RCC 7860 (cell line): ENCODE data around the gene OR5AU1.

Experiments
- DNase-seq: peaks from one replicate; pipeline ENCODE4 v3.0.0-alpha.2; 2015; ENCODE audit warnings: low spot score
- FAIRE-seq: peaks from 2 replicates; lab custom pipeline; 2012; peaks lifted over from hg19 to GRCh38; lab: Jason Lieb, UNC

OR5AU1 gene

GRCh38 chr14:21155963-21156362 lies at the start of gene OR5AU1:
OR5AU1 (minus strand) TSS chr14:21156063; CDS start chr14:21155872, 191 bp downstream.
- DNase-seq (no peak), FAIRE-seq (no peak)

GRCh38 chr14:21205026-21205677 lies 49.3 kb upstream of the OR5AU1 start:
- FAIRE-seq = no peak
- no peak for DNase-seq

GRCh38 chr14:21204167-21205025 lies 48.5 kb upstream of the OR5AU1 start:
- DNase-seq = no peak
- FAIRE-seq = no peak

GRCh38 chr14:21203470-21204166 lies 47.8 kb upstream of the OR5AU1 start:
- FAIRE-seq (no peak), DNase-seq (no peak)

GRCh38 chr14:21202463-21203358 lies 46.8 kb upstream of the OR5AU1 start:
- DNase-seq = no peak
- no peak for FAIRE-seq

DNA sequence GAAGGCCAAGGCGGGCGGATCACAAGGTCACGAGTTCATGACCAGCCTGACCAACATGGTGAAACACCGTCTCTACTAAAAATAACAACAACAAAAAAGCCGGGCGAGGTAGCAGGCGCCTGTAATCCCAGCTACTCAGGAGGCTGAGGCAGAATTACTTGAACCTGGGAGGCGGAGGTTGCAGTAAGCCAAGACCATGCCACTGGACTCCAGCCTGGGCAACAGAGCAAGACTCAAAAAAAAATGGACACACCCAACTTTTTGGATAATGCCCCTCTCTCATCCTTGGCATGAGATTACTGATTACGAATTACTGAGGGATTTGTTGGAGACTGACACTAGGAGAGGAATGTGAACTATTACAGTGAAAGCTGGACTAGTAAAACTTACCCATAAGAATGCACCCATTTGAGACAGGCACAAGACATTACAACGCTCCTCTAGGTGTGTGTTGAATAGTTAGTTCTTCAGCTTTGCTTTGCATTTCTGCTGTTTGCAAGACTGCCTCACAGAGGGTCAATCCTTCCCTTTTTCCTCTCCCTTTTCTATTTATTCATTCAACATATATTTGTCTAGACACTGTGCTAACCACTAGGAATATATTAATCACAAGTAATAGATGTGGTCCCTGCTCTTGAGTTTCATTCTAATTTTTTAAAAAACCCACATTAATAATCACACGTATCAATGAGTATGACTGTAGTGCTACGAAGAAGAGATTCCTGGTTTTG lies 46.0 kb upstream of the OR5AU1 start:
- FAIRE-seq (no peak), DNase-seq (no peak)

DNA sequence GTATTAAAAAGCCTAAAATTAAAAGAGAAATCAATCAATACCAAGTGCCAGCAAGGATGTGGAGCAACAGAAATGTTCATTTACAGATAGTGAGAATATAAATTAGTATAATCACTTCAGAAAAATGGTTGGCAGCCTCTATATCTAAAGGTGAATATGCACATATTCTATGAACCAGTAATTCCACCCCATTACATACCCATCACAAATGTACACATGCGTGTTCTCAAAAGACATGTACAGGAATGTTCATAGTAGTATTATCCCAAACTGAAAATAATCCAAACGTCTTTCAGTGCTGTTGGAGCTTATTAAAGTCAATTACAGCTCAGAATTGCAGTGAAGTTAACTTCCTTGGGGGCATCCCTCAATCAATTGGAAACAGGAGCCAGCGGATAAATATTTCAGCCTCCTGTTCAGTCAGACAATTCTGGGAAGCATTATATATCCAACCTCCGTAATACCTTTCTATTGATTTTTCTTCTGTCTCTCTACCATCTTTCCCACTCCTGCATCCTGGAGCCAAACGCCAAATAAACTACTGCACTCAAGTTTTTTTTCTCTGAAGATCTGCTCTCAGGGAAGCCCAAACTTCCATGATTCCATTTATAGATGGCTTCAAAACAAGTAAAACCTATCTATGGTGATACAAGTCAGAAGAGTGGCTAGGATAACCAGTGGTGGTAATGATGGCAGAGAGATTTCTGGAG lies 45.0 kb upstream of the OR5AU1 start:
- DNase-seq = no peak
- no peak for FAIRE-seq

- DNase-seq (no peak), FAIRE-seq (no peak)
Observed at GRCh38 chr14:21199611-21200560, 44.0 kb upstream of the OR5AU1 start.

- DNase-seq (no peak), FAIRE-seq (no peak)
Observed at GRCh38 chr14:21197418-21198205, 41.7 kb upstream of the OR5AU1 start.

DNA sequence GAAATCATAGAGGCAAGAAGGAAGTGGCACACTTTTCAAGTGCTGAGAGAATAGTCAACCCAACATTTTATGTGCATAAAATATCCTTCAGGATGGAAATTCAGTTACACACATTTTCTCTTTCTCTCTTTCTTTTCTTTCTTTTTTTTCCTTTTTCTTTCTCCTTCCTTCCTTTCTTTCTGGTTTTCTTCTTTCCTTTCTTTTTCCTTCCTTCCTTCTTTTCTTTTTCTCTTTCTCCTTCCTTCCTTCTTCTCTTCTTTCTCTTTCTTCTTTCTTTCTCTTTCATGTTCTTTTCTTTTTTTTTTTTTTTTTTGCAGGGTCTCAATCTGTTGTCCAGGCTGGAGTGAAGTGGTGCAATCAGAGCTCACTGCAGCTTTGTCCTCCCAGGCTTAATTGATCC lies 38.7 kb upstream of the OR5AU1 start:
- DNase-seq = no peak
- no peak for FAIRE-seq

GRCh38 chr14:21192875-21193535 lies 37.1 kb upstream of the OR5AU1 start:
- no peak for FAIRE-seq
- no peak for DNase-seq

DNA sequence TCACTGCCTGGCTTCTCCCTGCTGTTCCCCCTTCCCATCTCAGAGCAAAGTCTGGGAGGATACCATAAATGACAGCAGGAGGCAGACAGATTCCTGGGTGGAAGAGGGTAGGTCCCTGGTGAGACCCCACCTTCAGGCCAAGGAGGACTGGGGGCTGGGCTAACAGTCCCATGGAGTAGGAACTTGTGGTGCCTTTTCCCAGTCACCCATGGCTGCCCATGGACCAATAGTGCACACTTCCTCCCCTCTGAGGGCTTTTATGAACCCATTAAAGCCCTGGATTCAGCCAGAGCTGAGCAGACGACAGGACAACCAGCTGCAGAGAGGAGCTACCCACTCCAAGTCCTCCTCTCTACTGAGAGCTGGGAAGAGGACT lies 36.6 kb upstream of the OR5AU1 start:
- no peak for FAIRE-seq
- DNase-seq = no peak

DNA sequence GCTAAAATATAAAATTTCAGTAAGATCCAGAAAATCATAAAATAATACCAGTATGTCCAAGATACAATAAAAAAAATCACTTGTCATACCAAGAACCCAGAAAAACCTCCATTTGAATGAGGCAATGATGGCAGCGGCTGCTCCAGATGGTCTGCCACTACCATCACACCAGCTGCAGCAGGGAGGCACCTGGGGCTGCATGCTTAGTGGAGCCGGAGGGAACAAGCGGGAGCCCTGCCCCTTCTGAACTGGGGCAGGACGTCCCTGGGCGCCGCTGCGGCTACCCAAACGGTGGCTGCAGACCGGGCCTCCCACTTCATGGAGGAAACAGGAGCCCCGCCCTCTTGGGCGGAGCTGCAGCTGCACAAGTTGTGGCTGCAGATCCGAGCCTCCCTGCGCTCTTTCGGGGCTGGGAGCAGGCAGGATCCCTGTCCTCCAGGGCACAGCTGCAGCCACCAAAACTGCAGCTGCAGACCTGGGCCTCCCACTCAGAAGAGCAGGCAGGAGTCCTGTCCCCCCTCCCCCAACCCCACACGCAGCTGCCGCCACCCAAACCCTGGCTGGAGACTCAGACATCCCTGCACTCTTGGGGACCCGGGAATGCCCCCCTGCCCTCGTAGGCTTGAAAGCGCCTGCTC lies 36.1 kb upstream of the OR5AU1 start:
- no peak for FAIRE-seq
- DNase-seq = no peak

- DNase-seq = no peak
- no peak for FAIRE-seq
Observed at GRCh38 chr14:21191261-21191808, 35.5 kb upstream of the OR5AU1 start.

DNA sequence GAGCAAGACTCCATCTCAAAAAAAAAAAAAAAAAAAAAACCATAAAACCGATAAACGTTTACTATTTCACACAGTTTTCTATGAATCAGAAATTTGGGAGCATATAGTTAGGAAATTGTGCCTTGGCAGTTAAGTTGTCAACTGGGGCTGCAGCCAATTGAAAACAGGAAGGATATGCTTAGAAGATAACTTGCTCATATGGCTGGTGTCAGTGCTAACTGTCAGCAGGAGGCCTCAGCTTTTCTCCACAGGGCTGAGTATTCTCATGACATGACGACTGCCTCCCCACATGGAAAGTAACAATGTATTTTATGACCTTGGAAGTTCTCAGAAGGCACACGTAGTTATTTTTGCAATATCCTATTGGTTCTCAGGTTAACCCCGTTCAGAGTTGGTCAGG lies 29.6 kb upstream of the OR5AU1 start:
- DNase-seq (no peak), FAIRE-seq (no peak)

GRCh38 chr14:21184254-21184653 lies 28.4 kb upstream of the OR5AU1 start:
- FAIRE-seq = no peak

More at GRCh38 chr14:21184254-21184653, 28.4 kb upstream of the OR5AU1 start:
- DNase-seq = no peak
